C4-2B (cell line): ENCODE results near the gene HOXC6.

Experiments
- CTCF ChIP-seq: fragments of 450-650 bp; conservative IDR thresholded peaks from 2 replicates; pipeline ENCODE4 v1.5.1; 2017; ENCODE audit warnings: mild to moderate bottlenecking
- ZFX ChIP-seq: fragments of 450-650 bp; IDR thresholded peaks from 2 replicates; pipeline ENCODE4 v1.6.1; 2017

- TF ChIP-seq CTCF (no peak), ZFX (no peak)
Observed at GRCh38 chr12:54039417-54040147, 11.3 kb downstream of the HOXC6 start.
